Stimulated activated CD8-positive, alpha-beta memory T cell treated with anti-CD3 and anti-CD28 coated beads, Interleukin-12 subunit alpha, Interleukin-12 subunit beta, amount 100 ng/mL, for 1 hour (primary cell): Measurements from ENCODE around the gene GATA2.
A peak's percentile ranks its signal among the peaks of the same experiment; 100 is the strongest.

Experiments
- DNase-seq: peaks from one replicate; pipeline ENCODE4 v3.0.0-alpha.2; 2020; ENCODE audit warnings: low read depth

GATA2 gene

DNA sequence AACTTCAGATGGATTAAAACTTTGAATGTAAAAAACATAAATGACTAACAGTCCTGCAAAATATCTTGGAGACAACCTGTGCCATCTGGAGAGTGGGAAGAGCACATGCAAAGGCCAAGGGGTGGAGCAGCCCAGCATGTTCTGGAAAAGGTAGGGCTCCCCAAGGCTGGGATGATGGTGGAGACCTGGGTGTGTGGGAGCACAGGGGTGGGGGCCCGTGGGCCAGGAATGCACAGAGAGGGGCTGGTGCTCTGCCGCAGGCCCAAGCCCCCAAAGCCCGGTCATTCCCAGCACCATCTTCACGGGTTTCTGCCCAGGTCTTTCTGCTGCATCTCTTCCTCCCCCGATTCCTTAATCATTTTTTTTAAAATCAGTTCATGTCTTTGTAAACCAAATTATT lies 9.7 kb upstream of the GATA2 start:
- DNase-seq = no peak

DNA sequence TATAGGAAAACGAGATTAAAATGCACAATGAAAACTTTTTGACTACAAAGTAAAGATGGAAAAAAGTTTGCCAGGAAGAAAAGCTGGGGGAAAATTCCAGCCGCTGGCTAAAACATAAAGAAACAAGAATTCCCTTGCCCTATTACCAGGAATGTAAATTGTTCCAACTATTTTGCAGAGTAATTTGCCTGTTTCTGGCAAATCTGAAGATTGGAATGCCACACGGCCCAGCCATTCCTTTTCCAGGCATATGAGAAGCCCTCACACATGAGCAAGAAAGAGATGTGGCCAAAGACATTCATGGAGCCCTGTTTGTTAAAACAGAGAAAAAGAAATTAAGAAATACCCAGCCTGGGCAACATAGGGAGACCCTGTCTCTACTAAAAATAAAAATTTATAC lies 8.4 kb upstream of the GATA2 start:
- no peak for DNase-seq

- DNase-seq = no peak
Observed at GRCh38 chr3:128500556-128500955, 7.6 kb upstream of the GATA2 start.

GRCh38 chr3:128499724-128500275 lies 6.8 kb upstream of the GATA2 start:
- no peak for DNase-seq

DNA sequence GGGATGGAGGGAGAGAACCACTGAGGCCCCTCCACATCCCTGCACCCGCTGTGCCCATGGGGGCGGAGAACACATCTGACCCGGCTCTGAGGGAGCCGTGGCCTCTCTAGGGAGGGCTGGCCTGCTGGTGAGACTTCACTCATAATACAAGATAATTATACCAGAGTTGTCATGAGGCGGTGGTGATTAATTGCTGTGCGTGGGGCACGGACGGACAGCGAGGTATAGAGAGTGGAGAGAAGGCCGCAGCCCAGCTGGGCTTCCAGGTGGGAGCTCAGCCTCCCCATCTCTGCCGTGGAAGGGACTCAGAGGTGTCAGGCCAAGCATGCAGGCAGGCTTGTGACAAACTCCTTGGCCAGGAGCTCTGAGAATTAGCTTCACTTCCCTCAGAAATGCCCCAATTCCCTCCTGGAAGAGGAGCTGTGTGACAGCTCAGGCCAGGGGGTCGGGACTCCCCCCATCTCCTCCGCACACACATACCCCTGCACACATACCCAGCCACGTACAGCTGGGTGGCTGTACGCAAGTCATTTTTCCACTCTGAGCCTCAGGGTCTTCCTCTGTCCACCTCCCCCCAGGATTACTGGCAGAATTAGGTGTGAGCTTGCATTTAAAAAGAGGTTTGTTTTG lies 6.0 kb upstream of the GATA2 start:
- no peak for DNase-seq

DNA sequence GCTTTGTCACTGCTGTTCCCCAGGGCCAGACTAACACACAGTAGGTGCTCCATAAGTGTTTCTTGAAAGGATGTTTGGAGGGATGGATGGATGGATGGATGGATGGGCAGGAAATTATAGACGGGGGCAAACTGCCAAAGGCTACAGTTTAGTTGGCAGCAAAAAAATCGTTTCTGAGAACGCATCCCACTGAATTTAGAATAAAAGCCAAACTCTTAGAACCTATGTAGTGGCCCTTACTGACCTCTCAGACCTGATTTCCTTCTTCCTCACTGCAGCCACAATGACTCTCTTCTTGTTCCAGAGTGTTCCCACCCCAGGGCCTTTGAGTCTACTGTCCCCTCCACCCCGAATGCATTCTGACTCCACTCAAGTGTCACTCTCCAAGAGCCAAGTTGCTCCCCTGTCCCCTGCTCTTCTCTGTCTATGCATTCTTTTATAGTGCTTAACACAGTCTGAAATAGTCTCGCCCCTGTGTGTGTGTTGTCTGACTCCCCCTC lies 5.2 kb upstream of the GATA2 start:
- no peak for DNase-seq

- peak; percentile 54 for DNase-seq
Observed at GRCh38 chr3:128497305-128498126, 4.5 kb upstream of the GATA2 start.

GRCh38 chr3:128496602-128497304 lies 3.8 kb upstream of the GATA2 start:
- no peak for DNase-seq

GRCh38 chr3:128496019-128496601 lies 3.1 kb upstream of the GATA2 start:
- no peak for DNase-seq

GRCh38 chr3:128495435-128495970 lies 2.5 kb upstream of the GATA2 start:
- no peak for DNase-seq

DNA sequence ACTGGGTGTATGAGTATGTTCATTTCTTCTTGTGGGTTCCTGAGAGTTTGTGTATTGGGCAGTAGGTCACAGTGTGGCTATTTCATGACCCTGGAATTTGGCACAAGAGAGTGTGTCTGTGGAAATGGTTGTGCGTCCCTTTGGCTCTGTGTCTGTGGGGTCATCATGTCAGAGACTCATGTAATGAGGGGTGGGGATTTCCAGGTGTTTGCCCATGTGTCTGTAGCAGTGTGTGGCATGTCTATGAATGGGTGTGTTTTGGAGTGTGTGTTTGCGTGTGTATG lies 1.3 kb upstream of the GATA2 start:
- DNase-seq = no peak

DNA sequence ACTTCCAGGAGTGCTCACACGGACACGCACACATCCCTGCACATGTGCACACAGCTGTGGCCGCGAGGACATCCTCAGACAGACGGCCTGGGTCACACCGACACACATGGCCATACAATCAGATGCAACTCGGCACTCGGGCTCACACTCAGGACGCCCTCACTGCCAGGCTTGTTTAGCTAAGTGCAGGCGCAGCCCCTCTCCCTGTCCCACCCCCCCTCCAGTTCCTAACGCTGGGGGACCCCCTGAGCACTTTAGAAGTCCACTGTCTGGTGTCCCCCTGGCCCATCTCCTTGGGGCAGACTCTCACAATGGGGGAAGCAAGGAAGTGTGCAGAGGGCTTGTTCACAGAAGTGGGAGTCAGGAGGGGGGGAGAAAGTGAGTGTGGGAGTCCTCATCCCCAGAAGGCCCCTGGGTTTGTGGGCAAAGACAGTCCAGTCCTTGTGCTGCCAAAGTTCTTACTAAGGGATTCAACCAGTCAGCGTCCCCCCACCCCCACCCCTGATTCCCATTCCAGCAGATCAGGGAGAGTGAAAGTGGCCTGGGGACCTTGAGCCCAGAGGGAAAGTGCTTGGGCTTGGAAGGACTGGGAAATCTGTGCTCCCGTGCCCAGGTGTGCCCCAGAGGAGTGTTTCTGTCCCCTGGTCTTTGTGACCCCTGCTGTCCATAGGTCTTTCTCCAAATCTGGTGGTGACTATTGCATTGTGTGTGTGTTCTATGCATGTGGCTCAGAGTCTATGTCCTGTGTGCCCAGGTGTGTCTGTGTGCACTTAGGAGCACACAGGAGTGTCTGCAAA lies 767 bp upstream of the GATA2 start:
- no peak for DNase-seq

DNA sequence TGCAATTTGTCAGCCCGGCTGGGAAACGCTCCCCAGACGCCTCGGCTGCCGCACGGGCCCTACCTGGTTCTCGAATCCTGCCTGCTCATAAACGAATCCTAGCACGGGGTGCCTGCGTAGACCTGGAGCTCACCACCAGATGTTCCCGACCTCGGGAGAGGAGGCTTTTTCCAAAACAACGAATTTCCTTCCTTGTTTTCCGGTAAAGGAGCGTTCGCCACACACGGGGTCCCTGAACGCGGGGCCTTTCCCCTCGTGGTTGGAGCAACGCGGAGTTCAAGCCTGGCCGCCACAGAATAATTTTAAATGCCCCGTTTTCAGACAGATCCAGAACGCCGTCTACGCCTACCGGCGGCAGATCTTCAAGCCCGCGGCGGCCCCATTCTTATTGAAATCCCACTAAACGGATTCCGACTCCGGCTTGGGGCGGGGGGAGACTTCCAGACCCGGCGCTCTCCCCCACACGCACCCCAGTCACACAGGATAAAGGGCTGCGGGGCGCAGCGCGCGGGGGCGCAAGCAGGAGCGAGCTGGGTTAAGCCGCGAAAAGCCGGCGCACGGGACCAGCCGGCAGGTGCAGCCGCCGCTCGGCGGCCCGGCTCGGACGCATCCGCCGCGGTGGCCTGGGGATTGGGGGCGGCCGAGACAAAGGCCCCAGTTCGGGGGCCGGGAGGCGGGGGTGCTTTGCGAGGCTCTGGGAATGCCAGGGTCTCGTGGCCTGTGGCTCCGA lies 895 bp downstream of the GATA2 start:
- no peak for DNase-seq

- DNase-seq = no peak
Observed at GRCh38 chr3:128491691-128491940, 1.4 kb downstream of the GATA2 start.

DNA sequence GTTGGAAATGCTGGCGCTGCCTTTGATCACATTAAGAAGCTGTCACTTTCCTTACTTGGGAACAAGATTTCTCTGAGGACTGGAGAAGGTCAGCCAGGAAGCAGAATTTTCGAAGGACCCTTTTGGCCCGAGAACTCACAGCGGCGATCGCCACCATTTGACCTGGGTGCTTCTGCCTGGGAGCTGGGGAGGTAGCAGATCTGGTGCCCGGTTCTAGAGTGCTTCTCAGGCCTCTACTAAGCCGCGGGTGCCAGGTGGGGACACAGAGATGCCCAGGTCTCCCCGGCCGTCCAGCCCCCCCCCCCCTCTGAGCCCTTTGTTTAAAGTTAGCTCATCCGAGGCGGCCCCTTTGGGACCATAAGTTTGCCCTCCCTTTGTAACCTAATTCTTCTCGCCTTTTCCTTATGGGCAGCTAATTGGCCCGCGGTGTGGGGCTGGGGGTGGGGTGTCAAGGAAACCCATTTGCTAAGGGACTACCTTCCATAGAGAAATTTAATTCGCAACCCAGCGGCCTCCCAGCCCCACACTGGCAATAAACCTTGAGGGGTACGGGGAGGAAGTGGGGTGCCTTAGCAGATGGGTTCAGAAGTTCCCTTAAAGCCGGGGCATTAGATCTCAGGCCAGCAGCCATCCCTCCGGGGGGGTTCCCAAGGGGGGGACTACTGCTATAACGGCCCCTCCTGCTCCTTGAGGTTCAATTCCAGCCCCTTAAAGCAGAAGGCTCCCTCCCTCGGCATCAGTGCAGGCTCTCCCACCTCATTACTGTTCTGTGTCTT lies 1.9 kb downstream of the GATA2 start:
- no peak for DNase-seq

- DNase-seq = no peak
Observed at GRCh38 chr3:128490650-128490914, 2.4 kb downstream of the GATA2 start.

GRCh38 chr3:128489927-128490649 lies 2.9 kb downstream of the GATA2 start:
- no peak for DNase-seq

GRCh38 chr3:128489674-128489926 lies 3.4 kb downstream of the GATA2 start:
- DNase-seq = no peak

DNA sequence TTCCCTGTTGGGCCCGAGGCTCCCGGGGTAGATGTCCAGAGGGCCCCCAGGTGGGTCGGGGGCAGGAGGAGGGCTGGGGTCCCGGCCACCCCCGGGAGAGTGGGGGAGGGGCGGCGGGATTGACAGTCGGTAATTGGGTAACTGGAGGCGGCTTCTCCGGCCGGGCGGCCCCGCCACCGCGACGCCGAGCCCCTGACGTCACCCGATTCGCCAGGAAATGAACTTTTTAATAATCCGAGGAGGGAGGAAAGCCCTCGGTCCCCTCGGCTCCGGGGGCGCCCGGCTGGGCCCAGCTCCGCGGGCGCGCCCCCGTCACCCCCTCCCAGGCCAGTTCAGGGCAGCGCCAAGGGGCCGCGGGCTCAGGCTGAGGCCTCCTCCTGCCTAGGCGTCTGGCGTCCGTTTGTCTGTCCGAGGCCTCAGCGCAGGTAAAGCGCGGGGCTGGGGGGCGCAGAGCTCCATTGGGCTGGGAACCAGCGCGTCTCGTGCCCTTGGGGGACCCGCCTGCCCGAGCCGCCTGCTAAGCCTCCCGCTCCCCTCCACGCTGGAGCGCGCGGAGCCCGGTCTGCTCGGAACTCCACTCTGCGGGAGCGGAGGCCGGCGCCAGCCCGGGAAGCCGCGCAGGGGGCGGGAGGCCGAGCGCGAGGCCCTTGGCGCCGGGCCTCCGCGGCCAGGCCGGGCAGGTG lies 3.9 kb downstream of the GATA2 start:
- DNase-seq = no peak

DNA sequence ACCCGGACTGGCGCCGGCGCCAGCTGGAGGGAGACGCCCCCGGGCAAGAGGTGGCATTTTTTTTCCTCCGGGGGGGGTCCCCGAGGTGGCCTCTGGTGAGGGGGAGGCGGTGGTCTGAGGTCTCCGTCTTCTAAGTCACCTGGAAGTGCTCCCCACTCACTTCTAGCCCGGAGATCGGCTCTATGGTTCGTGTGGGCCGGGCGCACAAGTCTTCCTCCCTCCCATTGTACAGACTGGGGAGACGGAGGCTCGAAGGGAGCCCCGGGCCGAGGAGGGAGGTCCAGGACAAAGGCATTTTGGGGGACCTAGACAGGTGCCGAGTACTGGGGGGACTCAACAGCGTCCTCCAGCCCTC lies 4.4 kb downstream of the GATA2 start:
- no peak for DNase-seq
